K562 (cell line): ENCODE results near the gene CMTM5.

Source experiments
- ELF4 ChIP-seq: fragments of 450-650 bp; formaldehyde crosslinking; IDR thresholded peaks from 2 replicates; pipeline ENCODE4 v1.4.0; 2022; ENCODE audit warnings: missing genetic modification characterization
- FOXJ3 ChIP-seq: sonication (generic); formaldehyde crosslinking; IDR thresholded peaks from 2 replicates; pipeline ENCODE4 v1.4.0; 2020; ENCODE audit warnings: mild to moderate bottlenecking, missing genetic modification reagents
- FOXK2 ChIP-seq, 2 experiments: fragments of 450-650 bp; IDR thresholded peaks in 1 of 2; conservative IDR thresholded peaks in 1 of 2; 2 replicates each; pipeline ENCODE4 v1.6.1; 2016; ENCODE audit warnings: low read depth in 2 of 2, mild to moderate bottlenecking in 1 of 2
- HMG20A ChIP-seq: fragments of 450-650 bp; formaldehyde crosslinking; conservative IDR thresholded peaks from 2 replicates; pipeline ENCODE4 v1.4.0; 2020; ENCODE audit warnings: mild to moderate bottlenecking, mixed read lengths
- NFE2L1 ChIP-seq: fragments of 450-650 bp; IDR thresholded peaks from 2 replicates; pipeline ENCODE4 v1.6.1; 2016; ENCODE audit warnings: missing genetic modification characterization, low read depth, mild to moderate bottlenecking, missing compliant biosample characterization, moderate library complexity, borderline replicate concordance
- RAD51 ChIP-seq: fragments of 450-650 bp; IDR thresholded peaks from 2 replicates; pipeline ENCODE4 v1.7.1; 2016; ENCODE audit warnings: low read depth, mild to moderate bottlenecking, borderline replicate concordance

DNA sequence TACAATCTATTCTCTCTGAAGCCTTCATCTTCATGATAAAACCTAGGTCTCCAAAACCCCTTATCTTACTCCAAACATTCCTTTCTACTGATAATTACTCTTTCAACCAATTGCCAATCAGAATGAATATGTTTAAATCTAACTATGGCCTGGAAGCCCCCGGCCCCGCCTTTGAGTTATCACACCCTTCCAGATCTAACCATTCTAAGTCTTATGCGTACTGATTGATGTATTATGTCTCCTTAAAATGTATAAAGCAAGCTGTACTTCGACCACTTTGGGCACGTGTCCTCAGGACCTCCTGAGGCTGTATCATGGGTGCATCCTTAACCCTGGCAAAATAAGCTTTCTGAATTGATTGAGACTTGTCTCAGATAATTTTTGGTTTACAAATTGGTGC lies 41.2 kb upstream of the CMTM5 start:
- TF ChIP-seq NFE2L1 (tag) (no peak), RAD51 (no peak), FOXK2 (conservative IDR thresholded peaks at IDR 0.05 in 1 of 2, IDR thresholded peaks at IDR 0.05 in 1 of 2; ENCODE audit: low read depth in 2 of 2) (no peak), HMG20A (CRISPR knock-in tag) (no peak), ELF4 (no peak), FOXJ3 (CRISPR knock-in tag) (no peak)
